ENCODE results near the gene CYB561.
A peak's percentile ranks its signal among the peaks of the same experiment; 100 is the strongest.

The CYB561 gene

DNA sequence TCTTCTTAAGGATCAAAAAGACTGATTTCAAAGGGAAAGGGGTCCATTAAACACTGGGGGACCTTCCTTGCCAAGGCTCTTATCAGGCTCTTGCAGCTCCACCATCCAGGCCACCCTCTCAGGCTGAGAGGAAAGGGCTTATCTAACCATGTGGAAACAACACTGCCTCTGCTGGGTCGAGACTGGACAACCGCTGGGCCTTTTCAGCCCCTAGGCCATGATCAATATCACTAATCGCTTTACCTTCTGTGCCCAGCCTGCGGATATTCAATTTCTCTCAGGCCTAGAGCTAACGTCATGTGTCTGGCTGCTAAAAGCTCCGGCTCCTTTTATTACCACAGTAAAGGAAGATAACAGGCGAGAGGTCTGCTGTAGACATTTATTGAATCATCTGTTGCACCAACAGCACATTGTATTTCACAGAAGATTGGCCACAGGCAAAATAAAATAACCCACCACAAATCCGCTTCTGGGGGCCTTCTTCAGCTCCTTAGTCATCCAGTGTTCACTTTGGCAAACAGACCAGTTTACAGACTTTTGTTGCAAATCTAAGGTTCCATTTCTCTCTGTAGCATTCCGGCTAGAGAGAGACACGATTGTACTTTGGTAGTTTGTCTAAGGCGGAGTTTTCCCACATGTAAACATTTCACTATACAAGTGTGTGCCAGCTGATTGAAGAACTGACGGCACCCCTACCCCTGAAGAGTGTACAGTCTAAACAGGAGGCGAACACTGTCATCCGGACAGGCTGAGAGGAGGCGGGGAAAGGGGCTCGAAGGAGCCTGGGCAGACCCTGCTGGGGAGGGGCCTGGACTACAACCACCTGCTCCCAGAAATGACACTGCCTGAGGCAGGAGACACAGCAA is 13.9 kb downstream of the CYB561 start:
- no peak for DNase-seq

DNA sequence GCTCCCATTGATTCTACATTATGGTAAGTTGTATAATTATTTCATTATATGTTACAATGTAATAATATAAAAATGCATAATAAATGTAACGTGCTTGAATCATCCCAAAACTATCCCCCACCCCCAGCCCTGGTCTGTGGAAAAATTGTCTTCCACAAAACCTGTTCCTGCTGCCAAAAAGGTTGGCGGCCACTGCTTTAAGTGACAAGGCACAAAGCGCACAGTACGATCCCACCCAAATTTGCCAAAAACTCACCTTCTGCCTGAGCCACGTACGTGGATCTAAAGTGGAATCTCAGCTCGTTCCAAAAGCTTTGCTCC is 14.5 kb downstream of the CYB561 start:
- no peak for DNase-seq

DNA sequence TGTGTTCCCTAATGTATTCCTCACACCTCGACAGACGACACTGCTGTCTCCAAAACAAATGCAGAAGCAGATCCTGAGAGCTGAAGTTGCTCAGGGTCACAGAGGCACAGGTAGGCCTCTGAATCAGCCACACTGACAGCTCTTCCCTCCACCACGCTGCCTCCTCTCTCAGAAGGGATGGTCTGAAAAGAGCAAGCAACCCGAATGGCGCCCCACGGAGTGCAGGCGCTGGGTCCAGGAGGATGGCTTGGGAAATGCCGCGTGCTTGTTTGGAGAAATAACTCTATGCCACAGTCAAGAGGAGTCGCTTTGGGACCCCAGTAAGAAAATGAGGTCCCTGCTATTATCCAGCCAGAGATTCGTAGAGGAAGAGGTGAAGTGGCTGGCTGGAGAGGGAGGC is 15.9 kb downstream of the CYB561 start:
- DNase-seq, result no peak

DNA sequence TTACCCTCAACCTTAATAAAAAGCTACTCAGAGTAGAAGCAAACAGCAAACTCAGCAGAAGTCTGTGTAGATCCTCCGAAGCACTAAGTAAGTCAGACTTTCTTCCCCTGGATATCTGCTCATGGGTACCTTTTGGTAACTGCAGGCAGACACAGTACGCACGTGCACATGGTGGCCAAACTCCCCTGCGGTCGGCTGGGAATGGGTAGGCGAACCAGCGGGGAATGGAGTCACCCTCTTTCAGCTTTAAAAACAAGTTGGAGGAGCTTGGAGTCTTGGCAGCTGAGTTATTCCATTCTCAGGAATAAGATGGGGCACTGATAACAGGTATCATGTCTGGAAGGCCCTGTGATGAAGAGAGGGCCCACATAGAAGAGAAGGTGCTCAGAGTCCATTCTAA is 16.3 kb downstream of the CYB561 start:
- no peak for DNase-seq

DNA sequence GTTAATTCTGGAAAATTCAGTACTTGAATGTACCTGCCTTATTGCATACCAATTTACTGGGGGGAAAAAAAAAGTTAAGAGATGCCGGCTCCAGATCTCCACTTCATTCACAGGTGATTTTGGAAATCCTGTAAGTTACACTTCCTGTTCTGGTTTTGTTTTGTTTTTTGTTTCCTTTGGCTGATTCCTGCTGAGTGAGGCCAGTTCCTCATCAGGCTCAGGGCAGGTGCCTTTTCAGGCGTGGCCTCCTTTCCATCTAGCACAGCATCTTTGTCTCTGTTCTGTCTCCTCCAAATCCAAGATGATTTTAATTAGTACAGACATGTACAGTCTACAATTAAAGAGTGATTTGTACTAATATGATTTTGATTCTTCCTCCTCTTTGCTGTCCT is 19.2 kb downstream of the CYB561 start:
- no peak for DNase-seq

DNA sequence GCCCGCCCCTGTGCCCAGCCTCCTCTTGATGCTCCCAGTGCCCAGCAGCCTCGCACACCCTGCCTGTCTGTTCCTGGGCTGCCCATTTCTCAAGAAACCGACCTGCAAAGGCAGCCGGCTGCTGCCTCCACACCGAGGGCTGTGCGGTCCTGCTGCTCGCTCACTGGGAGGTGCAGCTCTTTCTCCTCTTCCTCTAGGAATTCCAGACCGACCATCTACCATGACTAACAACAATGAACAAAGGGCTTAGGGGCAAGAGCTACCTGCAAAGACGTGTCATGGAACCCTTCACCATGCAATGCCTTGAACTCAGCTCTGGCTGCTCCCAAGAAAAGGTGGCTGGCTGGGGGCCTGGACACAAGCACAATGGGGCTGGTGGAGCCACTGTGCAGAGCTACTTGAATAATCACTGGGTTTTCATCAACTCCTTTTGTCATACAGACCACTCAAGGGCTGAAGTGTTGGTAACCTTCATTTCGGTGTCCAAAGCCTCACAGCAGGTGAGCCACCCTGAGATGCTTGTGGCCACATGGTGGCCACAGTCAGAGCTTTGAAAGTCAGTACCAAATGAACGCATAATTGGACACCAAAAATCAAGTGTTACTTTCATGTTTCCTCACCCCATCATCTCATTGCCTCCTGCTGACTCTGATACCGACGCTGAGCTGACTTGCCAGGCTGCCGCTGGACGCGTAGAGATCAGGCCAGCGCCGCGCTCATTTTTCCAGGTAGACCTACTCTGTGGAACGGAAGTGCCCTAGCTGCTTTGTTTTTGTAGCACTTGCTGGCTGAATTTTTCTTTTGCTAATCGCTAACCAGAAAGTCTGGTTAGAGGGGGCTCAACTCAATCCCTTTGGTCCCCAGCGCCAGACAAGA is 19.8 kb downstream of the CYB561 start:
- no peak for DNase-seq

DNA sequence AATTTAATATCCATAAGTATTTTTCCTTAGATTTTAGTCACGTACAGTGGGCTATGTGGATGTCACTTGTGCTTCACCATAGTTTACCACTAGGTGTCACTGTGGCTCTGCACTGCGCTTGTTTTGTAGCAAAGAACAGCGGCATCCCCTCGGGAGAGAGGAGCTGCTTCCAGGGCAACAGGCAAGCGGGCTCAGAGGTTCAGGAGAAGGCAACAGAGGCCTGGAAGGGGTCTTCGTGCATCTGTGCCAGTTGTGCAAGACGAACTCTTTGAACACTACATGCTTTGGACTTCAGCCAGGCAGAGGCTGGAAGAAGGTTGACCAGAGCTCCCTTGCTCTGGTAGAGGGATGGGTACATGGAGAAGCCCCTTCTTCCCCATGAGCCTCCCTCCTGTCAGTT is 20.6 kb downstream of the CYB561 start:
- peak; percentile 81 to 83 for DNase-seq

DNA sequence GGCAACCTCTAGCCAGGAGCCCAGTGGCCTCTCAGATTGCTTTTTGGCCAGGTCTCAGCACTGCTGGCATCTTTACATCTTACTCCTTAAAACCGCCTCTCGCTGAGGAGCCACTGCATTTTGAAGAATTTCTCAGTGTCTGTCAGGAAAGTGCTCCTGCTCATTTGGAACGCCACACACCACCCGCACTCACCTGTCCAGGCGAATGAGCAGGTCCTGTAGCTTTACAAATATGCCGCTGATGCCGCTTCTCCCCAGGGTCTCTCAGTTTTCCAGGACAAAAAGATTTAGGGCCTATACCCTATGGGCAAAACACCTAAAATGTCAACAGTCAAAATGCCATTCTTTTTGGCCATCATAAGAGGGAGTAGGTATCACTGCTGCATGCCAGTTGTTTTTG is 22.1 kb downstream of the CYB561 start:
- DNase-seq, result no peak

DNA sequence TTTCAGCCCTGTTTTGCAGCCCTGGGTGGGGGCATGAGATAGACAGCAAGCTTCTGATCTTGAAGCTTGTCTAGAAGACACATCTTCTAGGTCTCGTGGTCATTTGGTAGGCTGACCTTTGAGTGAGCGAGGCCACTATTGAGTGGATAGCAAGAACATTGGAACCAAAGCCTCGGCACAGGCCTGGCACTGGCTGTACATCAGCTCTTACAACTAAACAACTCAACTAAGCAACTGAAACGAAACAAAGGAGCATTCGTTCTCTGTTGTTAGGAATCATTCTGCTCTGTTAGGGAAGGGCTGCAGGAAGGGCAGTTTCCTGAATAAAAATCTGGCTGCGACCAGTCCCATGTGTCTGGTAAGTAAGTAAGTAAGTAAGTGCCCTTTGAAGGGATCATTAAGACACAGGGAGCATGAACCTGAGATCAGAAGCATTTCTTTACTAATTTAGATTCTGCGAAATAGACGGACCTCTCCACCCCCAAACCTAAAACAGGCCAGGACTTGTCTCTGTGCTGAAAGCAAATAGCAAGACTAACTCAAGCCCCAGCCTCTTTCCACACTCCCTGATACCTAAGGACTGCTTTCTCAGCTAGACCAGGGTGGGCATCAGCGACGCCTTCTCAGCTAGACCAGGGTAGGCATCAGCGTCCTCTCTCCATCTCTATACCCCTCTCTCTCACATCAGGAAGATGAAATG is 22.7 kb downstream of the CYB561 start:
- no peak for DNase-seq

DNA sequence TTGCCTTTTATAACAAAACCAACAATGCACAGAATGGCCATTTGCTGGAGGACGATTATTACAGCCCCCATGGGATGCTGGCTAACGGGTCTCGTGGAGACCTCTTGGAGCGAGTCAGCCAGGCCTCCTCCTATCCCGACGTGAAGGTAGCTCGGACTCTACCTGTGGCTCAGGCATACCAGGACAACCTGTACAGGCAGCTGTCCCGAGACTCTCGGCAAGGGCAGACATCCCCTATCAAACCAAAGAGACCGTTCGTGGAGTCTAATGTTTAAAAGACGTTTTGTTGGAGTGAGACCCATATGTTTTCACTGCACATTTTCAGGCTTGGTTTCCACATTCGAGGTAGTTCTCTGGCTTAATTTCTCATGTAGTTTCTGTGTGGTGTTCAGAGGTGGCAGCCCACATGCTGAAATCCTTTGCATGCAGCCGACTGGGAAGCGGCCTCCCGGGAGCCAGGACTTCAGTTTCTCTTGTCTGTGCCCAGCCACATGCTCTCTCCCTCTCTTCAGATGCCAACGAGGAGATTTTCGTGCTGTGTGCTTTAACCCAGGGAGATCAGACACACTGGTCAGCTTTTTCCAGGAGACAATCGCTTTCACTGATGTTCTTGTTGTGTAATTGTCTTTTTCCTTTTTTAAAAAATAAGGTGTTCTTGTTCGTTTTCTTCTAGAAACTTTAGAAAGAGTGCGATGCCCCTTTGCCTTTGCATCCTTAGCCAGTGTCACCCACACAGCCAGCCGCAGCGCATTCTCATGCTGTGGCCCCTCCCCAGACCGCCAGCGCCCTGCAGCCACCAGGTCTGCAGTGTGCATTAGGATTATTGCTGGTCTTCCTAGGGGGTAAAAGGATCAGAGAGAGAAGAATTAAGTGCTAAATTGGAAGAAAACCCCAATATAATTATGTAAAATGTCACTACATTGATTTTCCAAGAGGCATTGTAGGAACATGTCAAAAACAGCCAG is 24.1 kb downstream of the CYB561 start:
- DNase-seq, result no peak

DNA sequence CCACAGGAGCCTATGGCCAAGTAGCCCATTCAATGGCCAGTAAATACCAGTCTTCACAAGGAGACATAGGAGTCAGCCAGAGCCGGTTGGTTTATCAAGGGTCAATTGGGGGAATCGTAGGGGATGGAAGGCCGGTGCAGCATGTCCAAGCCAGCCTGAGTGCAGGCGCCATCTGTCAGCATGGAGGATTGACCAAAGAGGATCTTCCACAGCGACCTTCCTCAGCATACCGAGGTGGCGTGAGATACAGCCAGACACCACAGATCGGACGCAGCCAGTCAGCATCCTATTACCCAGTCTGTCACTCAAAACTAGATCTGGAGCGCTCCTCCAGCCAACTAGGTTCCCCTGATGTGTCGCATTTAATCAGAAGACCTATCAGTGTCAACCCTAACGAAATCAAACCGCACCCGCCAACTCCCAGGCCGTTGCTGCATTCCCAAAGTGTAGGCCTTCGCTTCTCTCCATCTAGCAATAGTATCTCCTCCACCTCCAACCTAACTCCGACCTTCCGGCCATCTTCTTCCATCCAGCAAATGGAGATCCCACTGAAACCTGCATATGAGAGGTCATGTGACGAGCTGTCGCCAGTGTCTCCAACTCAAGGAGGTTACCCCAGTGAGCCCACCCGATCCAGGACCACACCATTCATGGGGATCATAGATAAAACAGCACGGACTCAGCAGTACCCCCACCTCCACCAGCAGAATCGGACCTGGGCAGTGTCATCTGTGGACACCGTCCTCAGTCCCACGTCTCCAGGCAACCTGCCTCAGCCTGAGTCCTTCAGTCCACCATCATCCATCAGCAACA is 25.0 kb downstream of the CYB561 start:
- DNase-seq, result no peak

DNA sequence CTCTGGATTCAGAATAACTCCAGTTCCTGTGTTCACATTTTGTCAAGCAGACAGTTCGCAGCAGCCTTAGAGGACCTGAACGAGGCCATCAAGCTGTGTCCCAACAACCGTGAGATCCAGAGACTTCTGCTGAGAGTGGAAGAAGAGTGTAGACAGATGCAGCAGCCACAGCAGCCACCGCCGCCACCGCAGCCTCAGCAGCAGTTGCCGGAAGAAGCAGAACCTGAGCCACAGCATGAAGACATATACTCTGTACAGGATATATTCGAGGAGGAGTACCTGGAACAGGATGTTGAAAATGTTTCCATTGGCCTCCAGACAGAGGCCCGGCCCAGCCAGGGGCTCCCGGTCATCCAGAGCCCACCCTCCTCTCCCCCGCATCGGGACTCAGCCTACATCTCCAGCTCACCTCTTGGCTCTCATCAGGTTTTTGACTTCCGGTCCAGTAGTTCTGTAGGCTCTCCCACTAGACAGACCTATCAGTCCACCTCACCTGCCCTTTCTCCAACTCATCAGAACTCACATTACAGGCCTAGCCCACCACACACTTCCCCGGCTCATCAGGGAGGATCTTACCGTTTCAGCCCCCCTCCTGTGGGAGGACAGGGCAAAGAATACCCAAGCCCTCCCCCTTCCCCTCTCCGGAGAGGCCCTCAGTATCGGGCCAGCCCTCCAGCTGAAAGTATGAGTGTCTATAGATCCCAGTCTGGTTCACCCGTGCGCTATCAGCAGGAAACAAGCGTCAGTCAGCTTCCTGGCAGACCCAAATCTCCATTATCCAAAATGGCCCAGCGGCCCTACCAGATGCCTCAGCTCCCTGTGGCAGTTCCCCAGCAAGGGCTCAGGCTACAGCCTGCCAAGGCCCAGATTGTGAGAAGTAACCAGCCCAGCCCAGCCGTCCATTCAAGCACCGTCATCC is 25.9 kb downstream of the CYB561 start:
- no peak for DNase-seq

DNA sequence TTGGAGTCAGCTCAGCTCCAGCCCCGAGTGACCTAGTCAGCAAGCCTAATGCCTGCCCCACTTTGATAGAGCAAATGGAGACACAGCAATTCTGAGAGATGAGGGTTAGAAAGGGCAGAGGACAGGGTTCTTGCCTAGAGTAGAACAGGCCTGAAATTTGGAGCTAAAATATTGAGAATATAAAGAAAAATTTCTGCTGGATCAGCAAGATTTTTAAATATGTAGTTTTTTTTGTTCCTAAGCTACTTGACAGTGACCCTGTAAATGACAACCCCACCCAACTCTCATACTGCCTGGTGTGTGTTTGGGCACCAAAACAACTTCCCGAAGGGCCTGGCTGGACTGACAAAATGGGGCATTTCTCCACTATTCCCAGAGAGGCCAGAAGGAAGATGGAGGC is 26.7 kb downstream of the CYB561 start:
- DNase-seq, result no peak

DNA sequence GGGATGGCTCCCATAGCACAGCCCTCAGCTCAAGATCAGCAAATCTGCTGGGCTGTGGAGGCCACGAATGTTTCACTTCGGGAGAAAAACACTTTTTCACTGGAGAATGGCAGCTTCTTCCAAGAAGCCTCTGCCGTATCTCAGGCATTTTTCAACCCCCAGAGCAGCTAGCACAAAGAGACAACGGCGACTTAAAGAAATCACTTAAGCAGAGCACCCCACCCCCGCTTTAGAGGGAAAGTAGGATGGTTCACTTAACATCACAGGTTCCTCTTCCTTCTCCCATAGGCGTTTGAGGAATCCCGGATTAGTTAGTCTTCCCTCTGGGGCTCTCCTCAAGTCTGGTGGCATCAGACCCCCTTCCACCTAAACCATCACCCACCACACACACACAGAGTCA is 27.6 kb downstream of the CYB561 start:
- DNase-seq, result no peak

DNA sequence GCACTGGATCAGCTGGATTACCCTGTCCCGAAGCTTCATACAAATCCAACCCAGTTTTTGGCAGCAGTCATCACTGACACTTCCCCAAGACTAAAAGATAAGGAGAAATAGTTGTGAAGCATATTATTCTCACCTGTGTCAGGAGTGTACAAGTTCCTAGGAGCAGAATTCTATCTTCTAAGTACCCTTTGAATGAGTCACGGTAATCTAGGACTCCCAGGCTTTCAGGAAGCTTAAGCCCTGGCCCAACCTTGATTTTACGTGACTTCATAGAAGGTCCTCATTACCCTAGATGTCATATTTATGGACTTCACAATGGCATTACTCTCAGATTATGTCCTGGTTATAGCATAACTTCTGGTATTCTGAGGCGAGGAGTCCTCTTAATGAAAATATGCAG is 31.9 kb downstream of the CYB561 start:
- no peak for DNase-seq

DNA sequence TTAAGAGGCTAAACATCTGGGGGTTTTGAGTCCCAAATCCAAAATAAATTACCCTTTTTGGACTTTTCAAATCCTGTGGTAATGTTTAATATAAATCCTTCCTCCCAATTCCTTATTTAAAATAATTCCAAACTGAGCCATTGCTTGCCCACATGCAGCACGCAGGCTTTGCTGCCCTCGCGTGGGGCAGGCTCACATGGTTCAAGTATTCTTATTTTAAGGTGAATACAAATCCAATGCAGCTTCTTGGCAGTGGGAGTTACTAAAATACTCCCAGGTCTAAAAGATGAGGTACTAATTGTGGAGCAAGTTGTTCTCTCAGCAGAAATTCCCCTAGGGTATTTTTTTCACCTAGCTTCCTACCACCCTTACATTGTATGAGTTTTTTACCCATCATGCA is 33.0 kb downstream of the CYB561 start:
- no peak for DNase-seq

DNA sequence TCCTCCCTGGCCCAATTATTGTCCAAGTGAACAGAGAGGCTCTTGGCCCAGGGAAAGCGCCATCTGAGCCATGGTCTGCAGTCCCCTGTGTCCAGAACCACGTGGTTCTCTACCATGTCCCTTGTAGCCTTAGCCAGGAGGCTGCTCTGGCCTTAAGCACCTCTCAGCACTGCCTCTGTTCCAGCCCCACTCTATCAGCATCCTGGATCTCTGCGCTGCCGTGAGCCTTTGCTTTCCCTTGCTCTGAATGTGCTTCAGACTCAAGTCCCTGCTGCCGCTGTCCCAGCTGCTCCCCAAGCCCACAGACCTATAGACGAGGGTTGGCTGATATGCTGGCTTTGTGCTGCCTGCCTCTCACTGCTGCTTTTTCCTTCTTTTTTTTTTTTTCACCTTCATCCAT is 33.9 kb downstream of the CYB561 start:
- DNase-seq, result no peak

DNA sequence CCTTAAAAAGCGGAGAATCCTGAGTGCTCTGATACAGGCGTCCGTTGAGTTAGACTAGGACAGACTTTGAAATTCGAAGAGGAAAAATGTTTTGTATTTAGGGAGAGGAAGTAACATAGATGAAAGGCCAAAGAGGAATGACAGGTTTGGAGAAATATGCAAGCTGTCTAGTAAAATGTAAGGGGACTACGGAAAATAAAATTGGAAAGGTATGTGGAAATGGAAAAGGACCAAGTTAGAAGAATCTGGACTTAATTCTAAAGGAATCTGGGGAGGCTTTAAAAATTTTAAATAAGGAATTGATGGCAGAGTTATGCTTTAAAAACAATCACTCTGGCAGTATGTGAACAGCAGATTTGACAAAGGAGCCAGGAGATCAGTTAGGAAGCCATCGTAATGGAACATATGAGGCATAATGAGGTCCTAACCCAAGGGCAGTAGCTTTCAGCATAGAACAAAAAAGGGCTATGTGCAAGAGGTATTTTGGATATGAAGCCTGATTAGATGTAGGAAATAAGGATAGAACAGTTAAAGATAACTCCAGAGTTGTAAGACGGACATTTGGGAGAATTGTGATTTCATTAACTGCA is 38.3 kb downstream of the CYB561 start:
- DNase-seq, result no peak

DNA sequence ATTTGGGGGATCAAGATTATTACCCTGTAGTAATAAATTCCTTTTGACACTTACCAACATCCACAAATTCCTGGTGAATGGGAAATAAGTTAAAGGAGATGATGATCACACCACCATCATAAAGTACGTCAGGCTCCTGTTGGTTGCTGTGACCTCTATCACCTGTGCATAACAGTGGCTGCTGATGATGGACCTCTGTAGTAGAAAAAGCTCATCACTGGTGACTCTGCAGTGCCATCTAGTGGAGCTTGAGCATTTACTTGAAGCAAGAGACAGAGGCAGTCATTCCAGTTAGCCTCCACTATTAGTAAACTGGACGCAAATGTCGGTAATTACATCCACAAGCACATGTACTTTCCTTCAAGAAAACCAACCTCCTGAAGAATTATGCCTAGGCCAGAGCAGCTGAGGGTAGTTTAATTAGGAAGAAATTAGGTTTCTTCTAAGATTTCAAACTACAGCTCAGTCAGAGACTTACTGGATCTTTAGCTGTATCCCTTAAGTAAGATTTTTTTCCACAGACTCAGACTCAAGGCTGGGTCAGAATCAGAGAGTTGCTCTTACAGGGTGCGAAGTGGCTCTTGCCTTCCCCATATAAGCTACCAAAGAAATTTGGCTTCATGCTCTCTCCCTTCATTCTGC is 39.3 kb downstream of the CYB561 start:
- DNase-seq, result peak; percentile 83 to 87

Data from inflammatory macrophage (primary cell).